ENCODE measurements around the gene DCHS1.

- no peak for TF ChIP-seq CTCF (IDR thresholded peaks at IDR 0.05)
- no peak for TF ChIP-seq POLR2A (IDR thresholded peaks at IDR 0.05)
- no peak for TF ChIP-seq POLR2AphosphoS5 (IDR thresholded peaks at IDR 0.05)
These were observed 40.6 kb downstream of the DCHS1 start for GRCh38 chr11:6615046-6615445.
